ENCODE results near the gene PCCA.

PCCA gene

DNA sequence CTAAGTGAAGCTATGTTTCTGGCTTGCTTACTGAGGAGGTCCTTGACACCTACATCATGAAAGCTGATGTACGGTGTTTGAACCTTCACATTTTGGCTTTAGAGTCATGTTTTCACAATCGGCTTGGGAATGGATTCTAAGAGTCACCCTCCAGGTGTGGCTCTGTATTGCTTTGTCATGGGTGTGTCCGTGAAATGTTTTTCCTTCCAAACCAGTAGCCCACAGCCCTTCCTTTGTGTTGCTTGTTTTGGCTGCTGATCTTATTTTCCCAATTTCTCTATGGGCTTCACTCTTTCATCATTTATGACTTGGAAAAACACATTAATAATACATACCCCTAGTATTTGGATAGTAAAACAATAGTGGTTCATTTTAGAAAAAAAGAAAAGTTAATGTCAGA lies 259.1 kb downstream of the PCCA start:
- no peak overlapping the region for H3K4me3 ChIP-seq (ENCODE audit: low read depth, low read length, poor library complexity, severe bottlenecking)
- no peak for TF ChIP-seq EZH2 (IDR thresholded peaks at IDR 0.05; ENCODE audit: borderline replicate concordance, low read length)
- TF ChIP-seq, protein P1, sequence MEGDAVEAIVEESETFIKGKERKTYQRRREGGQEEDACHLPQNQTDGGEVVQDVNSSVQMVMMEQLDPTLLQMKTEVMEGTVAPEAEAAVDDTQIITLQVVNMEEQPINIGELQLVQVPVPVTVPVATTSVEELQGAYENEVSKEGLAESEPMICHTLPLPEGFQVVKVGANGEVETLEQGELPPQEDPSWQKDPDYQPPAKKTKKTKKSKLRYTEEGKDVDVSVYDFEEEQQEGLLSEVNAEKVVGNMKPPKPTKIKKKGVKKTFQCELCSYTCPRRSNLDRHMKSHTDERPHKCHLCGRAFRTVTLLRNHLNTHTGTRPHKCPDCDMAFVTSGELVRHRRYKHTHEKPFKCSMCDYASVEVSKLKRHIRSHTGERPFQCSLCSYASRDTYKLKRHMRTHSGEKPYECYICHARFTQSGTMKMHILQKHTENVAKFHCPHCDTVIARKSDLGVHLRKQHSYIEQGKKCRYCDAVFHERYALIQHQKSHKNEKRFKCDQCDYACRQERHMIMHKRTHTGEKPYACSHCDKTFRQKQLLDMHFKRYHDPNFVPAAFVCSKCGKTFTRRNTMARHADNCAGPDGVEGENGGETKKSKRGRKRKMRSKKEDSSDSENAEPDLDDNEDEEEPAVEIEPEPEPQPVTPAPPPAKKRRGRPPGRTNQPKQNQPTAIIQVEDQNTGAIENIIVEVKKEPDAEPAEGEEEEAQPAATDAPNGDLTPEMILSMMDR (IDR thresholded peaks at IDR 0.05; ENCODE audit: low read length), result no peak
- H3K9me2 ChIP-seq (ENCODE audit: low read depth, low read length), result no peaks in the 10 kb centered on the region
- H3K4me1 ChIP-seq (ENCODE audit: insufficient read depth, low read length, severe bottlenecking), result no peaks in the 10 kb centered on the region
- H3K36me3 ChIP-seq (ENCODE audit: insufficient read depth, low read length), result no peaks in the 10 kb centered on the region
- H3K4me2 ChIP-seq (ENCODE audit: low read length), result no peak overlapping the region
- no peaks in the 10 kb centered on the region for H4K20me1 ChIP-seq (ENCODE audit: insufficient read depth, low read length)
- no peak overlapping the region for H3K9ac ChIP-seq (ENCODE audit: low read length)
- H3K9me3 ChIP-seq (ENCODE audit: low read length), result no peaks in the 10 kb centered on the region
- H3F3A ChIP-seq (ENCODE audit: insufficient read depth, low read length), result no peaks in the 10 kb centered on the region
- H3K27me3 ChIP-seq (ENCODE audit: insufficient read depth, low read length), result no peaks in the 10 kb centered on the region
- no peak overlapping the region for H2AFZ ChIP-seq (ENCODE audit: low read length)
- no peaks in the 10 kb centered on the region for H3K79me2 ChIP-seq (ENCODE audit: insufficient read depth, low read length)
- H3K27ac ChIP-seq (ENCODE audit: low read depth, low read length, poor library complexity, severe bottlenecking), result no peak overlapping the region

DNA sequence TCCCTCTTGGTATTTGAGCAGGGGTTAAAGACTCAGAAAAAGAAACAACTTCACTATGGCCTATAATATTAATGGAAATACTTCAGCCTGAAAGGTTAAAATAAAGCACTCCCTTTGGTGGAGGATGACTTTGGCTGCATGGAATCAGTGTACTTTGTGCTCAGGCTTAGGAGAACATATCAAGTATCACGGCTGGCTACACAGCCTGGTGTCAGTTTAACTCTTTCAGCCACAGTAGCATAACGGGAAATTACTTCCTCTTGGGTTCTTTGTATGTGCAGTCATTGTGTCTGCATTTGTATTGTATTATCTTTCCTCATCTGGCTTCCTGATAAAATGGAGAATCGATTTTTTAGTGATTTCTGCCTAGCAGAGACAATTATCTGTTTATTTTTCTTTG lies 260.7 kb downstream of the PCCA start:
- H3K4me3 ChIP-seq (ENCODE audit: low read depth, low read length, poor library complexity, severe bottlenecking), result no peak overlapping the region
- no peaks in the 10 kb centered on the region for H3K9me3 ChIP-seq (ENCODE audit: low read length)
- H3K27ac ChIP-seq (ENCODE audit: low read depth, low read length, poor library complexity, severe bottlenecking), result no peak overlapping the region
- H3K27me3 ChIP-seq (ENCODE audit: insufficient read depth, low read length), result no peaks in the 10 kb centered on the region
- H4K20me1 ChIP-seq (ENCODE audit: insufficient read depth, low read length), result no peaks in the 10 kb centered on the region
- H3K9ac ChIP-seq (ENCODE audit: low read length), result no peak overlapping the region
- no peaks in the 10 kb centered on the region for H3K9me2 ChIP-seq (ENCODE audit: low read depth, low read length)
- H2AFZ ChIP-seq (ENCODE audit: low read length), result no peak overlapping the region
- TF ChIP-seq EZH2 (IDR thresholded peaks at IDR 0.05; ENCODE audit: borderline replicate concordance, low read length), result no peak
- TF ChIP-seq, protein P1 (IDR thresholded peaks at IDR 0.05; ENCODE audit: low read length), result no peak
- H3K4me2 ChIP-seq (ENCODE audit: low read length), result no peak overlapping the region
- no peaks in the 10 kb centered on the region for H3K79me2 ChIP-seq (ENCODE audit: insufficient read depth, low read length)
- no peaks in the 10 kb centered on the region for H3F3A ChIP-seq (ENCODE audit: insufficient read depth, low read length)
- H3K36me3 ChIP-seq (ENCODE audit: insufficient read depth, low read length), result no peaks in the 10 kb centered on the region
- no peaks in the 10 kb centered on the region for H3K4me1 ChIP-seq (ENCODE audit: insufficient read depth, low read length, severe bottlenecking)

DNA sequence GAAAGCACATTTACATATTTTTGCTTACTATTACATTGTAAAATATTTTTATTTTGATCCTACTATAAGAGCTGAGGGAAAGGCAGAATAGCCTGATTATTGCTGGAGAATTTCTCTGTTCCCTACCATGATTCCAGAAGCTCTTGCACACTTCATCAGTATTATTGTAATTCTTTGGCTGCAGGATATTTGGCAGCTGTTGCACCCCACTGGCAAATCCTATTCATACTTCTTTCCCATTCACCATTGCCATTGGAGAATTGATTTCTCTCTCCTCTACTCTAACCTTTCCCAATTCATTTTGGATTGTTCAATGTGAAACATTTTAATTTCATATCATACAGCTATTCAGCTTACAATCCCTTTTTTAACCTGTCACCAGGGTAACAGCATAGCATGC lies 261.7 kb downstream of the PCCA start:
- Histone ChIP-seq H4K20me1 (ENCODE audit: insufficient read depth, low read length) (no peaks in the 10 kb centered on the region), H3K27me3 (ENCODE audit: insufficient read depth, low read length) (no peaks in the 10 kb centered on the region), H3K27ac (ENCODE audit: low read depth, low read length, poor library complexity, severe bottlenecking) (no peak overlapping the region), H3K4me1 (ENCODE audit: insufficient read depth, low read length, severe bottlenecking) (no peaks in the 10 kb centered on the region), H3K9me3 (ENCODE audit: low read length) (no peaks in the 10 kb centered on the region), H3K9me2 (ENCODE audit: low read depth, low read length) (no peaks in the 10 kb centered on the region), H3K36me3 (ENCODE audit: insufficient read depth, low read length) (no peaks in the 10 kb centered on the region), H3K9ac (ENCODE audit: low read length) (no peak overlapping the region), H3F3A (ENCODE audit: insufficient read depth, low read length) (no peaks in the 10 kb centered on the region), H2AFZ (ENCODE audit: low read length) (no peak overlapping the region), H3K79me2 (ENCODE audit: insufficient read depth, low read length) (no peaks in the 10 kb centered on the region), H3K4me3 (ENCODE audit: low read depth, low read length, poor library complexity, severe bottlenecking) (no peak overlapping the region), H3K4me2 (ENCODE audit: low read length) (no peak overlapping the region)
- TF ChIP-seq EZH2 (IDR thresholded peaks at IDR 0.05; ENCODE audit: borderline replicate concordance, low read length), result no peak
- TF ChIP-seq, protein P1 (IDR thresholded peaks at IDR 0.05; ENCODE audit: low read length), result no peak

Measured in OCI-LY1 (cell line).